Heart right ventricle (tissue), 16 donors: ENCODE measurements around the gene CHST11. TPM values are rescaled to one million over a fixed set of nuclear protein-coding genes. Genes with fewer than 3 reads are reported as not detected.
A peak's percentile ranks its signal among the peaks of the same experiment; 100 is the strongest.

Experiments used
- ATAC-seq, 8 donors: fragments of 200-7000 bp; cut with Tn5 transposase; one replicate each; pipeline ENCODE4 v1.9.1; 2020; ENCODE audit warnings: mild to moderate bottlenecking in 8 of 8, moderate library complexity in 8 of 8, moderate number of reproducible peaks in 1 of 8
- DNase-seq, 2 donors: peaks; one replicate each; pipeline ENCODE4 v3.0.0-alpha.2; 2020
- H3K27ac ChIP-seq, 10 donors: fragments of 200-600 bp; sonication (generic) in 2 of 10; one replicate each; pipeline versions ENCODE4 v1.5.0 to v1.8.0; 2020 to 2022; ENCODE audit warnings: mild to moderate bottlenecking in 3 of 10
- H3K27me3 ChIP-seq, 7 donors: fragments of 200-600 bp; one replicate each; pipeline ENCODE4 v1.8.0; 2021 to 2022; ENCODE audit warnings: mild to moderate bottlenecking in 2 of 7
- H3K36me3 ChIP-seq, 9 donors: fragments of 200-600 bp; sonication (generic) in 1 of 9; one replicate each; pipeline versions ENCODE4 v1.5.0 to v1.8.0; 2020 to 2022; ENCODE audit warnings: mild to moderate bottlenecking in 2 of 9
- H3K4me1 ChIP-seq, 9 donors: fragments of 200-600 bp; sonication (generic) in 1 of 9; one replicate each; pipeline versions ENCODE4 v1.5.0 to v1.8.0; 2020 to 2022; ENCODE audit warnings: mild to moderate bottlenecking in 4 of 9
- H3K4me3 ChIP-seq, 10 donors: fragments of 200-600 bp; sonication (generic) in 2 of 10; one replicate each; pipeline versions ENCODE4 v1.5.0 to v1.8.0; 2020 to 2022; ENCODE audit warnings: mild to moderate bottlenecking in 7 of 10, moderate library complexity in 2 of 10
- H3K9me3 ChIP-seq, 11 donors: fragments of 200-600 bp in 10 of 11; sonication (generic) in 2 of 11; one replicate each; pipeline versions ENCODE4 v1.5.0 to v1.8.0; 2013 to 2022; ENCODE audit warnings: mild to moderate bottlenecking in 2 of 11, control low read depth in 1 of 11, moderate library complexity in 1 of 11
- CTCF ChIP-seq, 9 donors: fragments of 200-600 bp; sonication (generic) in 2 of 9; IDR thresholded peaks; one replicate each; pipeline versions ENCODE4 v1.5.0 to v1.8.0; 2021 to 2022; ENCODE audit warnings: antibody characterized with exemption in 9 of 9, mild to moderate bottlenecking in 5 of 9, moderate library complexity in 1 of 9
- WGBS, 2 donors: extraction: QIAGEN DNeasy Blood & Tissue Kit; methylation state at CpG; one replicate each; pipeline ENCODE4 v1.1.7; 2013; ENCODE audit warnings: inconsistent platforms in 1 of 2; 5-methylcytosine and 5-hydroxymethylcytosine counted together
- intact Hi-C, 10 donors: fragments of 100-400 bp; cut with DNase I; formaldehyde crosslinking; loops; one replicate each; pipeline versions ENCODE4 v1.11.1 to v1.14.2; 2022
- polyA plus RNA-seq, 2 donors: library from polyadenylated mRNA; stranded (reverse); fragments of 200-250 nt; gene quantifications; one replicate each; pipeline ENCODE4 v1.2.3, GENCODE V29; 2013
- total RNA-seq, 10 donors: library from RNA; stranded (reverse); fragmentation: NEBNext Ultra II Directional in 3 of 10; extraction: Animal tissue kit (Norgen Biotek cat#: 25700) in 3 of 10; gene quantifications; one replicate each; pipeline versions ENCODE4 v1.2.1 to v1.2.4, GENCODE V29; 2021 to 2023
- donor health status: Arrhythmogenic right ventricular cardiomyopathy.
- donor health status: ischemic (EF 13 %, LVEDD 7.1; RV severe dilation, severe dysfunction).
- donor health status: healthy with polysubstance abuse.
- donor health status: DM: no; HTN: yes; CAD: no.
- donor health status: DM: no; HTN: no; CAD: no.
- donor health status: ischemic (EF 25% LVEDD 6.9; RV normal size, moderate dysfunction).
- donor health status: ischemic (EF 25% LVEDD 5.7; RV mildly dilated, moderate dysfunction).
- donor health status: healthy.
- donor health status: DM: yes; HTN: yes; CAD: no.
- donor health status: Ischemic cardiomyopathy.
- donor health status: ischemic (EF 35%, LVEDD 5.7; RV mildly dilated, moderate dysfunction).
- donor health status: nonischemic (EF 11% LVEDD 7.7; RV severe dilation, severe dysfunction).
- donor health status: DM: yes; HTN: yes; CAD: no.
- donor health status: PGD.
- donor health status: ischemic (EF 29% LVEDD 5.4; RV normal size, mild dysfunction).
- donor health status: nonischemic (EF 23%, LVEDD 6.1; RV moderate dilation, normal function).

Gene CHST11
- total and polyA plus RNA-seq, 12 donors = 1.1 to 12.7 (median 4.3) TPM

GRCh38 chr12:104490186-104490585 is 33.4 kb downstream of the CHST11 start:
- 92 to 95% methylated on average over 4 of the region's 4 CpGs for whole genome bisulfite sequencing, 2 donors
- no peak for DNase-seq
- peaks cover 0 to 81% (median 22%) of the 10 kb centered on the region in 9 donors for H3K4me1 ChIP-seq

GRCh38 chr12:104490850-104491249 is 34.1 kb downstream of the CHST11 start:
- H3K27ac ChIP-seq = no peak overlapping the region
- peaks cover 2 to 81% (median 24%) of the 10 kb centered on the region in 9 donors for H3K4me1 ChIP-seq
- ATAC-seq = no peak
- no peak overlapping the region for H3K4me3 ChIP-seq
- intact Hi-C loops = no loop called here
- no peaks in the 10 kb centered on the region for H3K36me3 ChIP-seq
- no peaks in the 10 kb centered on the region for H3K27me3 ChIP-seq
- H3K9me3 ChIP-seq = no peaks in the 10 kb centered on the region
- no peak for TF ChIP-seq CTCF (IDR thresholded peaks at IDR 0.05)
- 89 to 91% methylated on average over 3 of the region's 3 CpGs for WGBS, 2 donors
- DNase-seq = no peak

More at GRCh38 chr12:104490186-104490585, 33.4 kb downstream of the CHST11 start:
- no peaks in the 10 kb centered on the region for H3K27me3 ChIP-seq
- ATAC-seq = no peak
- H3K36me3 ChIP-seq = no peaks in the 10 kb centered on the region
- no peaks in the 10 kb centered on the region for H3K9me3 ChIP-seq
- TF ChIP-seq CTCF (IDR thresholded peaks at IDR 0.05) = no peak
- intact Hi-C loops = no loop called here
- H3K27ac ChIP-seq = peak overlapping the region in 1 of 10 donors; percentile 32
- no peak overlapping the region for H3K4me3 ChIP-seq

- H3K4me3 ChIP-seq = no peak overlapping the region
- H3K27me3 ChIP-seq = no peaks in the 10 kb centered on the region
- intact Hi-C loops = no loop called here
- H3K9me3 ChIP-seq = no peaks in the 10 kb centered on the region
- TF ChIP-seq CTCF (IDR thresholded peaks at IDR 0.05) = no peak
- ATAC-seq (no peak), DNase-seq (no peak)
- peaks cover 0 to 82% (median 19%) of the 10 kb centered on the region in 9 donors for H3K4me1 ChIP-seq
- 97% methylated on average over 7 of the region's 7 CpGs for WGBS, 2 donors
- H3K27ac ChIP-seq = peak overlapping the region in 3 of 10 donors; percentile 28 to 81 (median 60)
- H3K36me3 ChIP-seq = no peaks in the 10 kb centered on the region
These were observed 36.7 kb downstream of the CHST11 start for GRCh38 chr12:104493496-104493895.

- DNase-seq (peak in 1 of 2 donors; percentile 57), ATAC-seq (peak in 7 of 8 donors; percentile 53 to 76 (median 66))
- Histone ChIP-seq H3K4me3 (peak overlapping the region in 1 of 10 donors; percentile 8), H3K9me3 (no peaks in the 10 kb centered on the region), H3K4me1 (peaks cover 0 to 90% (median 19%) of the 10 kb centered on the region in 9 donors), H3K36me3 (no peaks in the 10 kb centered on the region), H3K27me3 (no peaks in the 10 kb centered on the region), H3K27ac (peak overlapping the region in 5 of 10 donors; percentile 26 to 81 (median 35))
- intact Hi-C loops = no loop called here
- TF ChIP-seq CTCF (IDR thresholded peaks at IDR 0.05) = no peak
- WGBS, 2 donors = 69% methylated on average over 13 of the region's 13 CpGs
These were observed 37.5 kb downstream of the CHST11 start for GRCh38 chr12:104494137-104494792.
